Natural killer cell (primary cell): Measurements from ENCODE around the gene LAPTM4A. TPM values are rescaled to one million over a fixed set of nuclear protein-coding genes. Genes with fewer than 3 reads are reported as not detected.

Source experiments
- ATAC-seq, 3 donors: fragments of 150-1000 bp in 2 of 3; fragments of 200-7000 bp in 1 of 3; cut with Tn5 transposase; 1 replicate in 1 of 3; 2 replicates in 2 of 3; pipeline ENCODE4 v1.10.0; 2021; ENCODE audit warnings: mild to moderate bottlenecking in 2 of 3, moderate library complexity in 2 of 3
- DNase-seq, 2 donors: peaks; one replicate each; pipeline versions ENCODE4 v3.0.0 to v3.0.0-alpha.2; 2013 to 2021; ENCODE audit warnings: mixed read lengths in 1 of 2
- H3K27ac ChIP-seq: one replicate; pipeline ENCODE4 v1.5.1; 2013; ENCODE audit warnings: mild to moderate bottlenecking, low read length
- H3K27me3 ChIP-seq: one replicate; pipeline ENCODE4 v1.6.1; 2013; ENCODE audit warnings: low read length; ENCODE audit not compliant: control insufficient read depth, insufficient read depth
- H3K36me3 ChIP-seq: one replicate; pipeline ENCODE4 v1.6.1; 2013; ENCODE audit warnings: low read length; ENCODE audit not compliant: control insufficient read depth, insufficient read depth
- H3K4me1 ChIP-seq: one replicate; pipeline ENCODE4 v1.6.1; 2013; ENCODE audit warnings: low read length; ENCODE audit not compliant: control insufficient read depth, insufficient read depth
- H3K4me3 ChIP-seq: one replicate; pipeline ENCODE4 v1.5.1; 2013; ENCODE audit warnings: low read length
- H3K9me3 ChIP-seq: one replicate; pipeline ENCODE4 v1.6.1; 2013; ENCODE audit warnings: low read length; ENCODE audit not compliant: control insufficient read depth, insufficient read depth
- H3K27ac Mint-ChIP-seq, 2 donors: one replicate each; pipeline ENCODE4 v1.8.0; 2022; ENCODE audit warnings: mild to moderate bottlenecking in 2 of 2, mixed read lengths in 2 of 2, moderate library complexity in 1 of 2
- H3K27me3 Mint-ChIP-seq, 2 donors: one replicate each; pipeline ENCODE4 v1.8.0; 2022; ENCODE audit warnings: low read depth in 2 of 2, mixed read lengths in 2 of 2
- H3K36me3 Mint-ChIP-seq: one replicate; pipeline ENCODE4 v1.8.0; 2022; ENCODE audit warnings: mixed read lengths
- H3K4me1 Mint-ChIP-seq, 2 donors: one replicate each; pipeline ENCODE4 v1.8.0; 2022; ENCODE audit warnings: mixed read lengths in 2 of 2
- H3K4me3 Mint-ChIP-seq: one replicate; pipeline ENCODE4 v1.8.0; 2022; ENCODE audit warnings: mild to moderate bottlenecking, moderate library complexity, mixed read lengths
- H3K9me3 Mint-ChIP-seq, 2 donors: one replicate each; pipeline ENCODE4 v1.8.0; 2022; ENCODE audit warnings: mixed read lengths in 2 of 2
- CTCF ChIP-seq: fragments of 200-600 bp; IDR thresholded peaks from one replicate; pipeline ENCODE4 v1.8.0; 2022; ENCODE audit warnings: antibody characterized with exemption
- WGBS: methylation state at CpG from one replicate; pipeline ENCODE4 v1.1.7; 2013; ENCODE audit warnings: missing lambda C conversion rate; ENCODE audit not compliant: insufficient coverage; 5-methylcytosine and 5-hydroxymethylcytosine counted together
- intact Hi-C: fragments of 100-400 bp; cut with micrococcal nuclease; formaldehyde crosslinking; loops from one replicate; pipeline ENCODE4 v1.14.2; 2022
- total RNA-seq, 4 donors: library from RNA; stranded (reverse); fragments of 120-200 nt in 1 of 4; gene quantifications; one replicate each; pipeline versions ENCODE4 v1.2.3 to v1.2.4, GENCODE V29; 2013 to 2022

The LAPTM4A gene
- total RNA-seq: 10 to 100 TPM; 60.6 to 98.4 (median 75.0) TPM
- 38.2 TPM for total RNA-seq (2013)

GRCh38 chr2:20051532-20052228 is at the start of gene LAPTM4A:
LAPTM4A (minus strand) TSS chr2:20051628; CDS start chr2:20051520, 108 bp downstream.
- peak; percentile 94 to 100 for DNase-seq
- Histone ChIP-seq H3K36me3 (no peaks in the 10 kb centered on the region), H3K4me1 (peaks cover 14% of the 10 kb centered on the region), H3K27me3 (peaks cover 12% of the 10 kb centered on the region), H3K4me3 (peak within 1 kb of the TSS; percentile 90), H3K9me3 (no peaks in the 10 kb centered on the region), H3K27ac (peak within 1 kb of the TSS; percentile 100)
- Mint-ChIP-seq H3K4me1 (peaks cover 5 to 26% of the 10 kb centered on the region in 2 donors), H3K27me3 (peaks cover 11 to 15% of the 10 kb centered on the region in 2 donors), H3K4me3 (no peak within 1 kb of the TSS), H3K9me3 (no peaks in the 10 kb centered on the region), H3K36me3 (no peaks in the 10 kb centered on the region), H3K27ac (no peak within 1 kb of the TSS)
- TF ChIP-seq CTCF: no peak
- WGBS: 0% methylated on average over 44 of the region's 45 CpGs
- intact Hi-C loops: loop anchor here (1.0 to 5.0 kb wide), 2 partner anchors 150 to 276 kb away; partner anchors contain the start of gene TTC32
- peak; percentile 88 to 97 (median 93) for ATAC-seq

- DNase-seq (no peak), ATAC-seq (no peak)
- no peak overlapping the region for H3K27ac ChIP-seq
- H3K27me3 ChIP-seq: no peaks in the 10 kb centered on the region
- H3K36me3 ChIP-seq: no peaks in the 10 kb centered on the region
- no peak overlapping the region for H3K4me3 Mint-ChIP-seq
- H3K27ac Mint-ChIP-seq: no peak overlapping the region
- H3K4me3 ChIP-seq: no peak overlapping the region
- no peaks in the 10 kb centered on the region for H3K36me3 Mint-ChIP-seq
- H3K9me3 Mint-ChIP-seq: no peaks in the 10 kb centered on the region
- H3K27me3 Mint-ChIP-seq: peaks cover 5 to 9% of the 10 kb centered on the region in 2 donors
- intact Hi-C loops: no loop called here
- WGBS: 89% methylated on average over 4 of the region's 4 CpGs
- peaks cover 4% of the 10 kb centered on the region for H3K9me3 ChIP-seq
- no peak for TF ChIP-seq CTCF
- no peaks in the 10 kb centered on the region for H3K4me1 ChIP-seq
- H3K4me1 Mint-ChIP-seq: peaks cover 0 to 6% of the 10 kb centered on the region in 2 donors
These were observed 49.3 kb upstream of the LAPTM4A start for GRCh38 chr2:20100711-20101110.

DNA sequence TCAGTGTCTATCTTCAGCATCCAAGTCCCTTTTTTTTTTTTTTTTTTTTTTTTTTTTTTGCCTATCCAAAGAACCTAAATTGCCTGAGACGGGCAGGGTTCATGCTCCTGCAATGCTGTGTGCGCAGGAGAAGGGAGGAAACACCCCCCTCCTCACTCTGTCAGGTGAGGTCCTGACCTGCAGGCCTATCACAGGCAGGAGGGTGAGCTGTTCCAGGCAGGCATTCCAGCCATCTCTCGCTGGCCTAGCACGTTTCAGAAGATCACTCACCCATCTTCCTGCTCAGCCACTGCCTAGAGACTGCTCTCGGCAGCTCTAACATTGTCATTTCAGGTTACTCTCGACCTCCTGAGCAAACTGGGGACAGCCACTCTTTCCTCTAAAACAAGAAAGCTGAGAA is 48.4 kb upstream of the LAPTM4A start:
- DNase-seq (no peak), ATAC-seq (no peak)
- Histone ChIP-seq H3K4me1 (no peaks in the 10 kb centered on the region), H3K27ac (no peak overlapping the region), H3K36me3 (no peaks in the 10 kb centered on the region), H3K4me3 (no peak overlapping the region), H3K27me3 (no peaks in the 10 kb centered on the region), H3K9me3 (peaks cover 4% of the 10 kb centered on the region)
- Mint-ChIP-seq H3K27me3 (peaks cover 0 to 6% of the 10 kb centered on the region in 2 donors), H3K4me1 (peaks cover 0 to 6% of the 10 kb centered on the region in 2 donors), H3K4me3 (no peak overlapping the region), H3K36me3 (no peaks in the 10 kb centered on the region), H3K9me3 (no peaks in the 10 kb centered on the region), H3K27ac (no peak overlapping the region)
- WGBS: 92% methylated on average over 6 of the region's 6 CpGs
- intact Hi-C loops: loop anchor here (2.0 to 5.0 kb wide), 2 partner anchors 199 to 1577 kb away; partner anchors contain the start of gene TTC32
- TF ChIP-seq CTCF: no peak
